Lower leg skin (tissue), 3 donors: ENCODE data around the gene TBX15.

Experiments
- CTCF ChIP-seq, 3 donors: fragments of 450-650 bp; IDR thresholded peaks; one replicate each; pipeline ENCODE4 v1.5.1; 2016; ENCODE audit warnings: antibody characterized with exemption in 3 of 3, mild to moderate bottlenecking in 3 of 3, moderate library complexity in 2 of 3
- POLR2A ChIP-seq, 2 donors: fragments of 450-650 bp; IDR thresholded peaks; one replicate each; pipeline ENCODE4 v1.6.1; 2016 to 2017; ENCODE audit warnings: antibody characterized with exemption in 2 of 2, mild to moderate bottlenecking in 1 of 2, moderate library complexity in 1 of 2

DNA sequence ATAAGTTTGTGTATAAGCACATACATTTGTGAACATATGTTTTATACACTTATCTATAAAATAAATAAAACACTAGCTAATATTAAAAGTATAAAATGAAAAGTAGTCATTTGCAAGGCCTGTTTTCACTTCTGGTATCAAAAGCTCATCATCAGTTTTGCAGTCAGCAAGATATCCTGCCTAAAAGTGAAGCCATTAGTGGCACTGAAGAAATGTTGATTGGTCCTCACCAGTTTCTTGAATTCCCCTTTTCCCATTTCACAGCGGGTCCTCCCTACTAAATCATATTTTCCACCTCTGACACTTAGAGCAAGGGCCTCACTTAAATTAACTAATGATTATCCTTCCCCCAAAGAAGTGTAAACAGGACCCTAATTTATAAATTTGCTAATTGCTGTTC lies 6.7 kb downstream of the TBX15 start:
- TF ChIP-seq CTCF (IDR thresholded peaks at IDR 0.05) (no peak), POLR2A (IDR thresholded peaks at IDR 0.05) (no peak)
